Measurements from ENCODE around the gene NLGN1.

- TF ChIP-seq, protein P1, sequence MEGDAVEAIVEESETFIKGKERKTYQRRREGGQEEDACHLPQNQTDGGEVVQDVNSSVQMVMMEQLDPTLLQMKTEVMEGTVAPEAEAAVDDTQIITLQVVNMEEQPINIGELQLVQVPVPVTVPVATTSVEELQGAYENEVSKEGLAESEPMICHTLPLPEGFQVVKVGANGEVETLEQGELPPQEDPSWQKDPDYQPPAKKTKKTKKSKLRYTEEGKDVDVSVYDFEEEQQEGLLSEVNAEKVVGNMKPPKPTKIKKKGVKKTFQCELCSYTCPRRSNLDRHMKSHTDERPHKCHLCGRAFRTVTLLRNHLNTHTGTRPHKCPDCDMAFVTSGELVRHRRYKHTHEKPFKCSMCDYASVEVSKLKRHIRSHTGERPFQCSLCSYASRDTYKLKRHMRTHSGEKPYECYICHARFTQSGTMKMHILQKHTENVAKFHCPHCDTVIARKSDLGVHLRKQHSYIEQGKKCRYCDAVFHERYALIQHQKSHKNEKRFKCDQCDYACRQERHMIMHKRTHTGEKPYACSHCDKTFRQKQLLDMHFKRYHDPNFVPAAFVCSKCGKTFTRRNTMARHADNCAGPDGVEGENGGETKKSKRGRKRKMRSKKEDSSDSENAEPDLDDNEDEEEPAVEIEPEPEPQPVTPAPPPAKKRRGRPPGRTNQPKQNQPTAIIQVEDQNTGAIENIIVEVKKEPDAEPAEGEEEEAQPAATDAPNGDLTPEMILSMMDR (IDR thresholded peaks at IDR 0.05; ENCODE audit: poor library complexity, severe bottlenecking), result no peak
- TF ChIP-seq EZH2 (IDR thresholded peaks at IDR 0.05; ENCODE audit: borderline replicate concordance, insufficient read depth, low read length, poor library complexity, severe bottlenecking) (no peak), POLR2AphosphoS5 (IDR thresholded peaks at IDR 0.05) (no peak), EP300 (conservative IDR thresholded peaks at IDR 0.05; ENCODE audit: poor library complexity, severe bottlenecking) (no peak), TAF1 (IDR thresholded peaks at IDR 0.05; ENCODE audit: low read depth) (no peak), SMC3 (conservative IDR thresholded peaks at IDR 0.05; ENCODE audit: poor library complexity) (no peak)
Measured at GRCh38 chr3:173403376-173403775, 5.8 kb downstream of the NLGN1 start.

All from neural cell (in vitro differentiated cells).